Sigmoid colon (tissue), 7 donors: Measurements from ENCODE around the gene POMZP3. TPM values are rescaled to one million over a fixed set of nuclear protein-coding genes. Genes with fewer than 3 reads are reported as not detected.
"Not testable (repeated sequence)": the region's sequence is repeated elsewhere in the genome, so short reads cannot be mapped to it uniquely, and the experiment has no call there.

ENCODE experiments used
- DNase-seq: peaks from one replicate; pipeline ENCODE4 v3.0.0-alpha.2; 2019
- H3K27ac ChIP-seq, 4 donors: fragments of 200-600 bp; sonication (generic); one replicate each; pipeline ENCODE4 v1.5.1; 2016 to 2019; ENCODE audit warnings: mild to moderate bottlenecking in 1 of 4
- H3K27me3 ChIP-seq, 3 donors: fragments of 200-600 bp; sonication (generic); one replicate each; pipeline ENCODE4 v1.5.1; 2019; ENCODE audit warnings: mild to moderate bottlenecking in 1 of 3
- H3K36me3 ChIP-seq, 4 donors: fragments of 200-600 bp; sonication (generic); one replicate each; pipeline ENCODE4 v1.5.1; 2016 to 2019
- H3K4me1 ChIP-seq, 4 donors: fragments of 200-600 bp; sonication (generic); one replicate each; pipeline ENCODE4 v1.5.1; 2017 to 2019
- H3K4me3 ChIP-seq, 4 donors: fragments of 200-600 bp; sonication (generic); one replicate each; pipeline ENCODE4 v1.5.1; 2017 to 2019; ENCODE audit warnings: mild to moderate bottlenecking in 2 of 4, moderate library complexity in 1 of 4
- H3K9me3 ChIP-seq, 4 donors: fragments of 200-600 bp in 3 of 4; sonication (generic) in 3 of 4; one replicate each; pipeline versions ENCODE4 v1.5.1 to v1.6.1; 2013 to 2019
- POLR2AphosphoS5 ChIP-seq, 4 donors: sonication (generic); formaldehyde crosslinking; IDR thresholded peaks; one replicate each; pipeline ENCODE4 v1.6.1; 2017; ENCODE audit warnings: antibody characterized with exemption in 4 of 4
- WGBS, 2 donors: extraction: QIAGEN DNeasy Blood & Tissue Kit; methylation state at CpG; one replicate each; pipeline ENCODE4 v1.1.7; 2013; 5-methylcytosine and 5-hydroxymethylcytosine counted together
- intact Hi-C: fragments of 100-400 bp; cut with DNase I; formaldehyde crosslinking; loops from one replicate; pipeline ENCODE4 v1.15.1; 2023
- polyA plus RNA-seq, 3 donors: library from polyadenylated mRNA; stranded (reverse); fragments of 200-250 nt; gene quantifications; one replicate each; pipeline ENCODE4 v1.2.3, GENCODE V29; 2013
- total RNA-seq, 4 donors: library from RNA; depleted of rRNA; stranded (reverse); fragments of >200 nt; gene quantifications; one replicate each; pipeline ENCODE4 v1.1.0, GENCODE V29; 2016
- donor health status: healthy with polysubstance abuse.
- donor health status: Bipolar disorder and iron deficiency.
- donor health status: healthy.

The POMZP3 gene
- total and polyA plus RNA-seq, 7 donors: 3.0 to 12.2 (median 7.5) TPM

GRCh38 chr7:76609864-76610263 lies 17.2 kb downstream of the POMZP3 start:
- H3K27me3 ChIP-seq, H3K27ac ChIP-seq, H3K9me3 ChIP-seq, DNase-seq, intact Hi-C loops, H3K4me1 ChIP-seq, H3K4me3 ChIP-seq: not testable (repeated sequence)
- peaks cover 0 to 11% (median 0%) of the 10 kb centered on the region in 4 donors for H3K36me3 ChIP-seq
- 59 to 85% methylated on average over 2 of the region's 10 CpGs for WGBS, 2 donors

- not testable (repeated sequence) for H3K9me3 ChIP-seq, H3K27ac ChIP-seq
- 56 to 83% methylated on average over 6 of the region's 7 CpGs for WGBS, 2 donors
Observed at GRCh38 chr7:76608469-76608868, 18.6 kb downstream of the POMZP3 start.

GRCh38 chr7:76606027-76606426 lies 21.1 kb downstream of the POMZP3 start:
- H3K4me3 ChIP-seq, H3K36me3 ChIP-seq, intact Hi-C loops, H3K4me1 ChIP-seq, H3K27me3 ChIP-seq, H3K9me3 ChIP-seq: not testable (repeated sequence)
- WGBS, 2 donors: 0 to 1% methylated on average over 5 of the region's 6 CpGs
- DNase-seq: peak; percentile 92
- peak overlapping the region; percentile 33 to 52 (median 40) for H3K27ac ChIP-seq
- TF ChIP-seq POLR2AphosphoS5 (IDR thresholded peaks at IDR 0.05): peak in 2 of 4 donors; percentile 11 to 29

More at GRCh38 chr7:76608469-76608868, 18.6 kb downstream of the POMZP3 start:
- H3K27me3 ChIP-seq, DNase-seq, H3K4me3 ChIP-seq, intact Hi-C loops, H3K4me1 ChIP-seq: not testable (repeated sequence)
- peaks cover 0 to 11% (median 0%) of the 10 kb centered on the region in 4 donors for H3K36me3 ChIP-seq

DNA sequence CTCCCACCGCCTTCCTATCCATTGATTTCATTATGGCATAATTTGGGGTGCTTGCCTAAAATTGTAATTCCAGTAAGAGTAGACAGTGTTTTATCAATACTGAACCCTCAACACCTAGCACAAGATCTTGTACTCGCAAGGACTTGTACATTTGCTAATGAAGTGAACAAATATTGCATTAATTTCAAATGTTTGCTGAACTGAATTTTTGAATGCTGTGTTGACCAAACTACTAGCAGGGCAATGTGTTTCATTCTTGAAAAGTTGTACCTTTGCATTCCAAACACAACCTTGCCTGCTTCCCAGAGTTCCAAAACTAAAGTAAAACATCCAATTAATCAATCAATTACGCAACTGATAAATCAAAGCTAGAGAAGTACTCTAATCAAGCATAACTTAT lies 26.4 kb downstream of the POMZP3 start:
- H3K27me3 ChIP-seq, DNase-seq, H3K4me3 ChIP-seq, H3K36me3 ChIP-seq, H3K27ac ChIP-seq, H3K9me3 ChIP-seq, H3K4me1 ChIP-seq, intact Hi-C loops: not testable (repeated sequence)
- 96 to 98% methylated on average over 3 of the region's 3 CpGs for WGBS, 2 donors

DNA sequence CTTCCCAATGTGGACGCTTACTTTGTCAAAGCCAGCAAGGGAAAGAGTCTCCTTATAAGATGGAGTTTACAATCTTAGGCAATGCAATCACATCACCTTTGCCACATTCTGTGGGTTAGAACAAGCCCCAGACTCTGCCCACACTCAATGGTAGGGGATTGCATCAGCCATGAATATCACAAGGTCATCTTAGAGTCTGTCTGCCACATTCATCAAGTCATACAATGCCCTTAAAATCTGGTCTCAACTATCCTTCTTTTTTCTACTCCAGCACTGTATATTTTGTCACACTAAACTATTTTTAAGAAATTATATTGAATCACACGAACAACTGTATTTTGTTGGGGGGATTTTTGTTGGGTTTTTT lies 27.0 kb downstream of the POMZP3 start:
- H3K4me1 ChIP-seq, intact Hi-C loops, DNase-seq, H3K9me3 ChIP-seq, H3K4me3 ChIP-seq, H3K27me3 ChIP-seq, H3K27ac ChIP-seq, H3K36me3 ChIP-seq: not testable (repeated sequence)
- WGBS, 2 donors: 97% methylated on average over 1 of the region's 2 CpGs

DNA sequence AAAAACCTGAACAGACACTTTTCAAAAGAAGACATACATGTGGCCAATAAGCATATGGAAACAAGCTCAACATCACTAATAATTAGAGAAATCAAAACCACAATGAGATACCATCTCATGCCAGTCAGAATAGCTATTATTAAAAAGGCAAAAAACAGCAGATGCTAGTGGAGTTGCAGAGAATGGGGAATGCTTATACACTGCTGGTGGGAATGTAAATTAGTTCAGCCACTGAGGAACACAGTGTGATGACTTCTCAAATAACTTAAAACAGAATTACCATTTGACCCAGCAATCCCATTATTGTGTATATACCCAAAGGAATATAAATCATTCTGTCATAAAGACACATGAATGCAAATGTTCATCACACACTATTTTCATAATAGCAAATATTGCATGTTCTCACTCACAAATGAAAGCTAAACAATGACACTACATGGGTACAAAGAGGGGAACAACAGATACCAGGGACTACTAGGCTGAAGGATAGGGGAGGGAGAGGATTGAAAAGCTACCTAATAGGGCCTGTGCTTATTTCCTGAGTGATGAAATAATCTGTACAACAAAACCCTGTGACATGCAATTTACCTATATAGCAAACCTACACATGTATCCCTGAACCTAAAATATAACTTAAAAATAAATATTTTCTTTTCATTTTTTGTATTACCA lies 28.4 kb downstream of the POMZP3 start:
- H3K4me1 ChIP-seq, H3K9me3 ChIP-seq, H3K27me3 ChIP-seq, DNase-seq, H3K36me3 ChIP-seq, H3K4me3 ChIP-seq, H3K27ac ChIP-seq, intact Hi-C loops: not testable (repeated sequence)

- H3K9me3 ChIP-seq, H3K4me3 ChIP-seq, H3K27ac ChIP-seq, H3K36me3 ChIP-seq, H3K4me1 ChIP-seq, DNase-seq, intact Hi-C loops, H3K27me3 ChIP-seq: not testable (repeated sequence)
- 72 to 83% methylated on average over 1 of the region's 1 CpG for WGBS, 2 donors
Observed at GRCh38 chr7:76597288-76597687, 29.8 kb downstream of the POMZP3 start.

DNA sequence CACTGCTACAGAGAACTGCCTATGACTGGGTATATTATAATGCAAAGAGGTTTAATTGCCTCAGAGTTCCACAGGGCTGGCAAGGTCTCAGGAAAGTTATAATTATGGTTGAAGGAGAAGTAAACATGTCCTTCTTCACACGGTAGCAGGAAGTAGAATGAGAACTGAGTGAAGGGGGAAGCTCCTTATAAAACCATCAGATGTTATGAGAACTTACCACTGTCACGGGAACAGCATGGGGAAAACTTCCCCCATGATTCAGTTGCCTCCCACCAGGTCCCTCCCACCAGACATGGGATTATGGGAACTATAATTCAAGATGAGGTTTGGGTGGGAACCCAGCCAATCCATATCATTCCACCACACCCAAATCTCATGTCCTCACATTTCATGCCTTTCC lies 34.4 kb downstream of the POMZP3 start:
- H3K4me3 ChIP-seq, H3K27me3 ChIP-seq, H3K36me3 ChIP-seq, DNase-seq, H3K27ac ChIP-seq, intact Hi-C loops, H3K9me3 ChIP-seq: not testable (repeated sequence)
- H3K4me1 ChIP-seq: peaks cover 0 to 11% (median 4%) of the 10 kb centered on the region in 4 donors
- 5 to 43% methylated on average over 2 of the region's 2 CpGs for WGBS, 2 donors

GRCh38 chr7:76591602-76592304 lies 35.3 kb downstream of the POMZP3 start:
- H3K4me3 ChIP-seq, H3K9me3 ChIP-seq, H3K27me3 ChIP-seq, H3K27ac ChIP-seq, DNase-seq, intact Hi-C loops, H3K36me3 ChIP-seq: not testable (repeated sequence)
- peaks cover 0 to 11% (median 4%) of the 10 kb centered on the region in 4 donors for H3K4me1 ChIP-seq
- 53 to 63% methylated on average over 2 of the region's 2 CpGs for WGBS, 2 donors

DNA sequence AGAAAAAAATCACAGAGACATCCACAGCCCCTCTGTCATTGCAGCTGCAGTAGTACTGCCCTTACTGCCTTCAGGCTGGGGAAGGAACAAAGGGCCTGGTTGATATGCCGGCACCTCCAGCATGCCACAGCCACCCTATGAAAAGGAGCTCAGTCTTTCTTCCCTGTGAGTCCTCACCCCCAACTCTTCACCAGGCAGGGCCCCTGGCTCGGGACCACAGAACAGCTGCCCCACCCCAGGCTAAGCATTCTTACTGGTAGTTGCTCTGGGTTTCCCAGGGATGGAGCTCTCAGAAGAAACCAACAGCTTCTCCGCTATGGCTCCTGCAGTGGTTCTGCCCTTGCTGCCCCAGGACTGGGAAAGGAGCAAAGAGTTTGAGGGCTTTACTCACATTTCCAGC lies 36.0 kb downstream of the POMZP3 start:
- H3K4me3 ChIP-seq, DNase-seq, H3K36me3 ChIP-seq, H3K27me3 ChIP-seq, H3K27ac ChIP-seq, H3K9me3 ChIP-seq, intact Hi-C loops: not testable (repeated sequence)
- peaks cover 0 to 11% (median 4%) of the 10 kb centered on the region in 4 donors for H3K4me1 ChIP-seq
- 89 to 90% methylated on average over 3 of the region's 3 CpGs for WGBS, 2 donors

- H3K4me1 ChIP-seq: peaks cover 0 to 23% (median 8%) of the 10 kb centered on the region in 4 donors
- intact Hi-C loops, H3K36me3 ChIP-seq, H3K9me3 ChIP-seq, H3K27ac ChIP-seq, DNase-seq, H3K4me3 ChIP-seq, H3K27me3 ChIP-seq: not testable (repeated sequence)
- WGBS, 2 donors: 20% methylated on average over 1 of the region's 1 CpG; no CpG with 5 or more reads in 1 of the 2 donors
Observed at GRCh38 chr7:76588586-76588985, 38.5 kb downstream of the POMZP3 start.

DNA sequence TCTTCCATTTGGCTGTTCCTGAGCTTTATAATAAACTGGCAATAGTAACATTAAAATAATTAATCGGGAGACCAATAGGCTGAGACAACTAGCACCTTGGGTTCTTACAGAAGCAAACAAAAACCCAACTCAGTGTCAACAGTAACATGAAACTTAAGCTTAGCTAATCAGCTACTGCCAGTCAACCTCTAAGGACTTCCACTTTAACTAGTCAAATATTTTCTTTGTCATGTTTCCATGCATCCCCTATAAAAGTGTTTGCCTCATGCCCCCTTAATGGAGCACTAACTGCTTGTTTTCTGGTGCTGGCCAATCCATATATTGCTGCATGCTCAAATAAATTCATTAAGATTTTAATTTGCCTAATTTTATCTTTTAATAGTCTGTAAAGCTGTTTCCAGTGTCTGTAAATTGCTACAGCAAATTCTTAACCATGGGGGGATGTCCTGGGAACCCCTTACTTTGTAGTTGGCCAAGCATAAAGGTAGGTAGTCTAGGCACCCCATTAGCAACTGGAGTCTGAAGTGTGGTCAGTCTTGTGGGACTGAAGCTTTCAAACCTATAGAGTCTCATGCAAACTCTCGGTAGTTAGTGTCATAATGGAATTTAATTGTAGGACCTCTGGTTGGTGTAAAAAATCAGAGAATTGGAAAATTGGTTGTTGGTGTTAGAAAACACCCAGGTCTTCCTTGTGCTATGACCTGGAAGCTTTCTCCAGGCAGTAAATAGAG lies 40.3 kb downstream of the POMZP3 start:
- H3K27ac ChIP-seq, intact Hi-C loops, H3K9me3 ChIP-seq, H3K36me3 ChIP-seq, H3K4me3 ChIP-seq, H3K27me3 ChIP-seq, DNase-seq: not testable (repeated sequence)
- 89% methylated on average over 2 of the region's 2 CpGs for WGBS, 2 donors
- peaks cover 0 to 33% (median 15%) of the 10 kb centered on the region in 4 donors for H3K4me1 ChIP-seq
